Lung (tissue), 12 donors: ENCODE results near the gene DAG1. TPM values are rescaled to one million over a fixed set of nuclear protein-coding genes. Genes with fewer than 3 reads are reported as not detected.

Source experiments
- ATAC-seq: fragments of 200-7000 bp; cut with Tn5 transposase; one replicate; pipeline ENCODE4 v1.9.1; 2020; ENCODE audit warnings: moderate number of reproducible peaks; ENCODE audit not compliant: insufficient read depth, low FRiP score
- DNase-seq, 3 donors: peaks; one replicate each; pipeline ENCODE4 v3.0.0-alpha.2; 2013 to 2017
- H3K27ac ChIP-seq, 2 donors: one replicate each; pipeline ENCODE4 v1.5.1; 2013; ENCODE audit warnings: mild to moderate bottlenecking in 2 of 2, moderate library complexity in 2 of 2, control low read depth in 1 of 2, inconsistent platforms in 1 of 2, low read depth in 1 of 2, low read length in 1 of 2
- H3K27me3 ChIP-seq, 3 donors: one replicate each; pipeline ENCODE4 v1.5.1; 2013; ENCODE audit warnings: low read length in 2 of 3; ENCODE audit not compliant: control insufficient read depth in 3 of 3, insufficient read depth in 3 of 3
- H3K36me3 ChIP-seq, 4 donors: one replicate each; pipeline ENCODE4 v1.5.1; 2013; ENCODE audit warnings: low read length in 4 of 4, mild to moderate bottlenecking in 1 of 4, moderate library complexity in 1 of 4; ENCODE audit not compliant: control insufficient read depth in 4 of 4, insufficient read depth in 4 of 4
- H3K4me1 ChIP-seq, 5 donors: one replicate each; pipeline ENCODE4 v1.5.1; 2013; ENCODE audit warnings: low read length in 5 of 5, mild to moderate bottlenecking in 2 of 5, moderate library complexity in 1 of 5; ENCODE audit not compliant: control insufficient read depth in 5 of 5, insufficient read depth in 5 of 5
- H3K4me3 ChIP-seq: one replicate; pipeline ENCODE4 v1.5.1; 2013; ENCODE audit warnings: mild to moderate bottlenecking, control low read depth, moderate library complexity
- H3K9ac ChIP-seq, 2 donors: one replicate each; pipeline ENCODE4 v1.5.1; 2013; ENCODE audit warnings: low read length in 2 of 2, control low read depth in 1 of 2; ENCODE audit not compliant: insufficient read depth in 1 of 2
- H3K9me3 ChIP-seq, 4 donors: one replicate each; pipeline ENCODE4 v1.5.1; 2013; ENCODE audit warnings: low read length in 3 of 4, mild to moderate bottlenecking in 1 of 4, moderate library complexity in 1 of 4; ENCODE audit not compliant: control insufficient read depth in 4 of 4, insufficient read depth in 3 of 4
- CTCF ChIP-seq: IDR thresholded peaks from 2 replicates; pipeline ENCODE4 v1.5.1; 2012; ENCODE audit warnings: mild to moderate bottlenecking; ENCODE audit errors: control extremely low read depth, extremely low read depth
- WGBS, 2 donors: extraction: QIAGEN DNeasy Blood & Tissue Kit; methylation state at CpG; one replicate each; pipeline ENCODE4 v1.1.7; 2013; 5-methylcytosine and 5-hydroxymethylcytosine counted together
- polyA plus RNA-seq, 2 donors: library from polyadenylated mRNA; stranded (reverse); fragments of 200-250 nt; gene quantifications; one replicate each; pipeline ENCODE4 v1.2.1, GENCODE V29; 2013
- total RNA-seq, 2 donors: library from RNA; depleted of rRNA in 1 of 2; stranded (reverse); fragments of >200 nt in 1 of 2; gene quantifications; one replicate each; pipeline ENCODE4 v1.2.1, GENCODE V29; 2014 to 2021
- donor health status: control.
- donor health status: control.
- donor health status: Bipolar disorder and iron deficiency.
- donor health status: healthy.
- donor health status: DM: yes; HTN: yes; CAD: no.

Gene DAG1
- total and polyA plus RNA-seq, 4 donors = 18.2 to 100 (median 38.0) TPM

GRCh38 chr3:49445391-49445790 lies 24.7 kb upstream of the DAG1 start:
- Histone ChIP-seq H3K36me3 (no peaks in the 10 kb centered on the region), H3K4me3 (no peak overlapping the region), H3K9me3 (no peaks in the 10 kb centered on the region), H3K27me3 (no peaks in the 10 kb centered on the region), H3K9ac (no peak overlapping the region), H3K4me1 (peaks cover 0 to 4% (median 0%) of the 10 kb centered on the region in 5 donors), H3K27ac (peak overlapping the region in 1 of 2 donors; percentile 31)
- DNase-seq = no peak
- TF ChIP-seq CTCF = no peak
- no peak for ATAC-seq
- WGBS, 2 donors = 82 to 85% methylated on average over 5 of the region's 5 CpGs

GRCh38 chr3:49453621-49454020 lies 16.4 kb upstream of the DAG1 start:
- H3K9me3 ChIP-seq = no peaks in the 10 kb centered on the region
- WGBS, 2 donors = 95 to 97% methylated on average over 4 of the region's 4 CpGs
- no peak for TF ChIP-seq CTCF
- H3K27ac ChIP-seq = no peak overlapping the region
- H3K9ac ChIP-seq = no peak overlapping the region
- ATAC-seq (no peak), DNase-seq (no peak)
- H3K4me1 ChIP-seq = peaks cover 0 to 10% (median 4%) of the 10 kb centered on the region in 5 donors
- no peak overlapping the region for H3K4me3 ChIP-seq
- no peaks in the 10 kb centered on the region for H3K36me3 ChIP-seq
- H3K27me3 ChIP-seq = no peaks in the 10 kb centered on the region

DNA sequence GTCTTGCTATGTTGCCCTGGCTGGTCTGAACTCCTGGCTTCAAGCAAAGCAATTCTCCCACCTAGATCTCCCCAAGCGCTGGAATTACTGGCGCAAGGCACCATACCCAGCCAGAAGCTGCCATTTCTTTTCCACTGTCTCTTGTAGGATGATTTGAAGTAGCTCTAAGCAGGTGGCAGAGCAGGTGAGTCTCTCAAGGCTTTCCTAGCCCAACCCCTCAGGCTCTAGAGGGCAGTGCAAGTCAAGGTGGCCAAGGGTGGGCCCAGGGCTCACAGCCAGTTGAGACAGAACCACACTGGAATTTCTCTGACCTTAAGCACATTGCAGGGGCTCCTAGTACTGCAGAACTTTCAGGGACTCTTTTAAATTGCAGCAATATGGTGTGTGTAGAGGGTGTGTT lies 15.6 kb upstream of the DAG1 start:
- 74 to 77% methylated on average over 2 of the region's 2 CpGs for WGBS, 2 donors
- no peak overlapping the region for H3K27ac ChIP-seq

More for the DNA sequence above, 15.6 kb upstream of the DAG1 start:
- H3K9me3 ChIP-seq = no peaks in the 10 kb centered on the region
- ATAC-seq = no peak
- no peaks in the 10 kb centered on the region for H3K36me3 ChIP-seq
- no peak overlapping the region for H3K9ac ChIP-seq
- H3K27me3 ChIP-seq = no peaks in the 10 kb centered on the region
- H3K4me3 ChIP-seq = no peak overlapping the region
- peak; percentile 20 to 52 (median 37) for DNase-seq
- peaks cover 3 to 14% (median 10%) of the 10 kb centered on the region in 5 donors for H3K4me1 ChIP-seq
- no peak for TF ChIP-seq CTCF
